IMR-90 (cell line): ENCODE data around the gene CELA3A. TPM values are rescaled to one million over a fixed set of nuclear protein-coding genes. Genes with fewer than 3 reads are reported as not detected.

Source experiments
- ATAC-seq: fragments of 200-7000 bp; cut with Tn5 transposase; 2 replicates; pipeline ENCODE4 v1.9.1; 2020; ENCODE audit warnings: low read depth, mild to moderate bottlenecking, moderate library complexity
- BruUV-seq: library from RNA; stranded (reverse); fragments of 400-500 nt; replicated peaks from 2 replicates; lab custom pipeline; 2021; lab: Mats Ljungman, UMichigan
- CTCF ChIA-PET: fragments of 300-600 bp; formaldehyde crosslinking; extraction: SDS; loops from one replicate; lab custom pipeline; 2021; ENCODE audit warnings: antibody characterized with exemption; lab: Yijun Ruan, JAX
- POLR2A ChIA-PET: fragments of 300-600 bp; sonication (Branson Sonifier 250); formaldehyde crosslinking; loops from one replicate; lab custom pipeline; 2022; ENCODE audit warnings: antibody characterized with exemption; ENCODE audit not compliant: unreplicated experiment; lab: Charles Lee
- DNase-seq: peaks from one replicate; pipeline ENCODE4 v3.0.0; 2013
- H2AFZ ChIP-seq: replicated peaks from 2 replicates; pipeline ENCODE3; 2013; ENCODE audit warnings: low read length, mild to moderate bottlenecking; ENCODE audit not compliant: poor library complexity
- H2AK5ac ChIP-seq: 2 replicates; pipeline ENCODE4 v1.6.1; 2013; ENCODE audit warnings: low read depth, low read length, inconsistent platforms
- H2AK9ac ChIP-seq: replicated peaks from 2 replicates; pipeline ENCODE3; 2013; ENCODE audit warnings: mild to moderate bottlenecking, low read depth, low read length, moderate library complexity; ENCODE audit not compliant: poor library complexity
- H2BK120ac ChIP-seq: 2 replicates; pipeline ENCODE4 v1.6.1; 2013; ENCODE audit warnings: low read depth, low read length, inconsistent platforms
- H2BK15ac ChIP-seq: 3 replicates; pipeline ENCODE4 v1.6.1; 2013; ENCODE audit warnings: low read depth, low read length, inconsistent platforms
- H2BK20ac ChIP-seq: 2 replicates; pipeline ENCODE4 v1.6.1; 2013; ENCODE audit warnings: low read depth, mild to moderate bottlenecking, inconsistent platforms, low read length, moderate library complexity
- H2BK5ac ChIP-seq: 2 replicates; pipeline ENCODE4 v1.6.1; 2013; ENCODE audit warnings: mild to moderate bottlenecking, low read depth, low read length, inconsistent platforms; ENCODE audit not compliant: poor library complexity, severe bottlenecking
- H3K14ac ChIP-seq: replicated peaks from 2 replicates; pipeline ENCODE4 v1.6.1; 2013; ENCODE audit warnings: low read depth, low read length, inconsistent platforms
- H3K18ac ChIP-seq: 2 replicates; pipeline ENCODE4 v1.6.1; 2013; ENCODE audit warnings: low read depth, low read length, control low read depth
- H3K23ac ChIP-seq: 2 replicates; pipeline ENCODE4 v1.6.1; 2013; ENCODE audit warnings: low read depth, low read length, inconsistent platforms
- H3K27ac ChIP-seq: 2 replicates; pipeline ENCODE4 v1.5.1; 2013; ENCODE audit warnings: mild to moderate bottlenecking, control low read depth, low read length; ENCODE audit not compliant: insufficient read depth
- H3K27me3 ChIP-seq: 2 replicates; pipeline ENCODE4 v1.6.1; 2013; ENCODE audit warnings: low read length; ENCODE audit not compliant: control insufficient read depth, insufficient read depth
- H3K36me3 ChIP-seq: 2 replicates; pipeline ENCODE4 v1.6.1; 2013; ENCODE audit warnings: low read length, mixed read lengths; ENCODE audit not compliant: control insufficient read depth, insufficient read depth
- H3K4ac ChIP-seq: 2 replicates; pipeline ENCODE4 v1.6.1; 2013; ENCODE audit warnings: low read depth, low read length, inconsistent platforms
- H3K4me1 ChIP-seq: 2 replicates; pipeline ENCODE4 v1.6.1; 2013; ENCODE audit warnings: low read length, mixed read lengths; ENCODE audit not compliant: control insufficient read depth, insufficient read depth
- H3K4me2 ChIP-seq: 2 replicates; pipeline ENCODE4 v1.6.1; 2013; ENCODE audit warnings: low read depth, mild to moderate bottlenecking, control low read depth, low read length, moderate library complexity
- H3K4me3 ChIP-seq: 2 replicates; pipeline ENCODE4 v1.5.1; 2013; ENCODE audit warnings: low read depth, mild to moderate bottlenecking, control low read depth, low read length, moderate library complexity; ENCODE audit not compliant: insufficient read depth
- H3K56ac ChIP-seq: 2 replicates; pipeline ENCODE4 v1.6.1; 2013; ENCODE audit warnings: low read length, inconsistent platforms; ENCODE audit not compliant: insufficient read depth; ENCODE audit errors: extremely low read depth
- H3K79me1 ChIP-seq, 2 experiments: 2 replicates each; pipeline ENCODE4 v1.6.1; 2013; ENCODE audit warnings: low read length in 2 of 2, inconsistent platforms in 1 of 2, low read depth in 1 of 2
- H3K9ac ChIP-seq: 2 replicates; pipeline ENCODE4 v1.6.1; 2013; ENCODE audit warnings: low read depth, low read length, control low read depth
- H3K9me1 ChIP-seq: 2 replicates; pipeline ENCODE4 v1.6.1; 2013; ENCODE audit warnings: low read length, inconsistent platforms; ENCODE audit not compliant: insufficient read depth
- H3K9me3 ChIP-seq: 2 replicates; pipeline ENCODE4 v1.6.1; 2013; ENCODE audit warnings: low read length; ENCODE audit not compliant: control insufficient read depth, insufficient read depth
- H4K20me1 ChIP-seq: 2 replicates; pipeline ENCODE4 v1.6.1; 2013; ENCODE audit warnings: low read length, inconsistent platforms; ENCODE audit not compliant: insufficient read depth
- H4K5ac ChIP-seq: 2 replicates; pipeline ENCODE4 v1.6.1; 2013; ENCODE audit warnings: mild to moderate bottlenecking, low read depth, low read length, control low read depth
- H4K8ac ChIP-seq, 2 experiments: 2 replicates each; pipeline ENCODE4 v1.6.1; 2013; ENCODE audit warnings: low read depth in 2 of 2, low read length in 2 of 2, control low read depth in 1 of 2, inconsistent platforms in 1 of 2
- H4K91ac ChIP-seq: 2 replicates; pipeline ENCODE4 v1.6.1; 2013; ENCODE audit warnings: low read depth, low read length, inconsistent platforms; ENCODE audit not compliant: insufficient read depth
- BHLHE40 ChIP-seq: fragments of 150-350 bp; IDR thresholded peaks from 2 replicates; pipeline ENCODE4 v1.6.1; 2016; ENCODE audit warnings: mild to moderate bottlenecking, low read depth, low read length
- CEBPB ChIP-seq: IDR thresholded peaks from 2 replicates; pipeline ENCODE4 v1.6.1; 2012; ENCODE audit warnings: low read depth, low read length, improper control_type of control experiment
- CHD1 ChIP-seq: IDR thresholded peaks from 2 replicates; pipeline ENCODE4 v1.6.1; 2012; ENCODE audit warnings: low read depth, low read length, improper control_type of control experiment
- FOS ChIP-seq: fragments of 150-350 bp; IDR thresholded peaks from 2 replicates; pipeline ENCODE4 v1.6.1; 2016; ENCODE audit warnings: low read depth, low read length
- MAZ ChIP-seq: IDR thresholded peaks from 2 replicates; pipeline ENCODE4 v1.6.1; 2012; ENCODE audit warnings: low read depth, mild to moderate bottlenecking, low read length, improper control_type of control experiment, moderate library complexity, borderline replicate concordance
- MXI1 ChIP-seq: IDR thresholded peaks from 2 replicates; pipeline ENCODE4 v1.6.1; 2012; ENCODE audit warnings: low read depth, mild to moderate bottlenecking, low read length, moderate library complexity, borderline replicate concordance
- POLR2A ChIP-seq: IDR thresholded peaks from 2 replicates; pipeline ENCODE4 v1.6.1; 2012; ENCODE audit warnings: mild to moderate bottlenecking, low read depth, low read length
- RCOR1 ChIP-seq: IDR thresholded peaks from 2 replicates; pipeline ENCODE4 v1.6.1; 2012; ENCODE audit warnings: mild to moderate bottlenecking, low read length, improper control_type of control experiment; ENCODE audit not compliant: insufficient replicate concordance
- RFX5 ChIP-seq: IDR thresholded peaks from 2 replicates; pipeline ENCODE4 v1.8.0; 2012; ENCODE audit warnings: low read depth, mild to moderate bottlenecking, low read length, moderate library complexity
- SMC3 ChIP-seq: fragments of 150-350 bp; IDR thresholded peaks from 2 replicates; pipeline ENCODE4 v1.6.1; 2016; ENCODE audit warnings: low read depth, mild to moderate bottlenecking, antibody characterized with exemption, low read length, moderate library complexity
- WGBS, 2 experiments: methylation state at CpG; one replicate each; pipeline versions ENCODE4 v1.1.5 to v1.1.7; 2013; ENCODE audit warnings: missing lambda C conversion rate in 2 of 2; ENCODE audit not compliant: insufficient read length in 1 of 2; ENCODE audit errors: extremely low coverage in 2 of 2; 5-methylcytosine and 5-hydroxymethylcytosine counted together
- dilution Hi-C: fragments of 300-500 bp; cut with HindIII; formaldehyde crosslinking; loops from one replicate; pipeline ENCODE4 v1.14.3; 2018; ENCODE audit warnings: low sequenced_read_pairs; ENCODE audit not compliant: unreplicated experiment
- in situ Hi-C: fragments of 300-500 bp; cut with MboI; formaldehyde crosslinking; loops from 3 replicates; pipeline ENCODE4 v1.14.3; 2019; ENCODE audit warnings: low sequenced_read_pairs, inconsistent platforms, mixed read lengths
- intact Hi-C: fragments of 100-400 bp; cut with micrococcal nuclease; formaldehyde crosslinking; loops from 2 replicates; pipeline ENCODE4 v1.10.0; 2022
- polyA plus RNA-seq, 3 experiments: library from polyadenylated mRNA; depleted of rRNA; stranded (reverse); fragments of >200 nt; gene quantifications; 2 replicates each; pipeline ENCODE4 v1.2.3, GENCODE V29; 2012; ENCODE audit warnings: low replicate concordance in 1 of 3
- total RNA-seq: library from RNA; depleted of rRNA; stranded (reverse); fragments of >200 nt; gene quantifications from 2 replicates; pipeline ENCODE4 v1.2.3, GENCODE V29; 2012
- TF ChIP-seq, protein P1 (sequence below): fragments of 150-350 bp; IDR thresholded peaks from 2 replicates; pipeline ENCODE4 v1.6.1; 2017; ENCODE audit warnings: mild to moderate bottlenecking, antibody characterized with exemption, low read length, low read depth
- TF ChIP-seq, protein P2 (sequence below): fragments of 150-350 bp; IDR thresholded peaks from 2 replicates; pipeline ENCODE4 v1.6.1; 2016; ENCODE audit warnings: low read depth, mild to moderate bottlenecking, low read length, moderate library complexity, borderline replicate concordance

The CELA3A gene
- total and polyA plus RNA-seq, 2 of the 4 experiments (the other 2 are of a cell fraction) = not detected

DNA sequence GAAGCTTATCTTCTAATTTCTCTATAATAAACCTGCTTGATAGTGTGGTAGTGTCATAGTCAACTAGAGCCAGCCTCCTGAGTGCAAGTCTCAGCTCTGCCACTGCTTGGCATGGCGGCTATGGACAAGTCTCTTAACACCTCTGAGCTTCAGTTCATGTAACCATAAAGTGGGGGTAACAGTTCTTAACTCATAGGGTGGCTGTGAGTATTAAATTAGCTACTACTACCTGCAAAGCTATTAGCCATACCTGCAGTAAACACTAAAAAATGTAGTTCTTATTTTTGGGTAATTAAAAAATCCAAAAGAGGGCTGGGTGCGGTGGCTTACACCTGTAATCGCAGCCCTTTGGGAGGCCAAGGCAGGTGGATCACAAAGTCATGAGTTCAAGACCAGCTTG, 48.9 kb downstream of the CELA3A start:
- Histone ChIP-seq H3K9ac (no peak overlapping the region), H2AK5ac (no peak overlapping the region), H2BK120ac (no peak overlapping the region), H3K79me1 (peaks cover 5 to 7% of the 10 kb centered on the region in 2 experiments; a peak in 1 of 4 replicates), H3K27ac (no peak overlapping the region), H3K4me2 (no peak overlapping the region), H4K8ac (no peak overlapping the region), H4K5ac (no peak overlapping the region), H2AK9ac (no peak overlapping the region), H3K9me3 (no peaks in the 10 kb centered on the region; the same call in 1 of the 2 replicates), H3K36me3 (no peaks in the 10 kb centered on the region), H3K23ac (no peak overlapping the region), H3K18ac (no peak overlapping the region), H2AFZ (no peak overlapping the region), H2BK20ac (no peak overlapping the region), H3K9me1 (no peaks in the 10 kb centered on the region; the same call in 1 of the 2 replicates), H2BK15ac (no peak overlapping the region), H3K4me3 (no peak overlapping the region), H4K20me1 (peaks cover 20% of the 10 kb centered on the region), H3K14ac (no peak overlapping the region), H3K4me1 (peaks cover 2% of the 10 kb centered on the region; the same call in 1 of the 2 replicates), H2BK5ac (no peak overlapping the region), H3K56ac (no peak overlapping the region), H4K91ac (no peak overlapping the region), H3K27me3 (0 out of 2 replicates have a peak, but pooled peaks cover 2% of the 10 kb centered on the region), H3K4ac (no peak overlapping the region)
- CTCF ChIA-PET = no interaction called here
- TF ChIP-seq, protein P1, sequence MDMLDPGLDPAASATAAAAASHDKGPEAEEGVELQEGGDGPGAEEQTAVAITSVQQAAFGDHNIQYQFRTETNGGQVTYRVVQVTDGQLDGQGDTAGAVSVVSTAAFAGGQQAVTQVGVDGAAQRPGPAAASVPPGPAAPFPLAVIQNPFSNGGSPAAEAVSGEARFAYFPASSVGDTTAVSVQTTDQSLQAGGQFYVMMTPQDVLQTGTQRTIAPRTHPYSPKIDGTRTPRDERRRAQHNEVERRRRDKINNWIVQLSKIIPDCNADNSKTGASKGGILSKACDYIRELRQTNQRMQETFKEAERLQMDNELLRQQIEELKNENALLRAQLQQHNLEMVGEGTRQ = no peak
- TF ChIP-seq BHLHE40 (no peak), RCOR1 (no peak), FOS (no peak), MAZ (no peak), CHD1 (no peak), RFX5 (no peak), MXI1 (no peak), POLR2A (no peak), CEBPB (no peak), SMC3 (no peak)
- TF ChIP-seq, protein P2, sequence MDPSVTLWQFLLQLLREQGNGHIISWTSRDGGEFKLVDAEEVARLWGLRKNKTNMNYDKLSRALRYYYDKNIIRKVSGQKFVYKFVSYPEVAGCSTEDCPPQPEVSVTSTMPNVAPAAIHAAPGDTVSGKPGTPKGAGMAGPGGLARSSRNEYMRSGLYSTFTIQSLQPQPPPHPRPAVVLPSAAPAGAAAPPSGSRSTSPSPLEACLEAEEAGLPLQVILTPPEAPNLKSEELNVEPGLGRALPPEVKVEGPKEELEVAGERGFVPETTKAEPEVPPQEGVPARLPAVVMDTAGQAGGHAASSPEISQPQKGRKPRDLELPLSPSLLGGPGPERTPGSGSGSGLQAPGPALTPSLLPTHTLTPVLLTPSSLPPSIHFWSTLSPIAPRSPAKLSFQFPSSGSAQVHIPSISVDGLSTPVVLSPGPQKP = no peak
- intact Hi-C loops = loop anchor here (5.0 kb wide), 1 partner anchor 37 kb away; no protein-coding TSS in a partner anchor
- no TSS peak for BruUV-seq
- in situ Hi-C loops = no loop called here
- DNase-seq = no peak
- WGBS, 2 experiments = no CpG with 5 or more reads among the region's 3 CpGs
- dilution Hi-C loops = no loop called here
- no peak for ATAC-seq
- POLR2A ChIA-PET = no interaction called here
